ENCODE data around the gene ZNF48.

Gene ZNF48

DNA sequence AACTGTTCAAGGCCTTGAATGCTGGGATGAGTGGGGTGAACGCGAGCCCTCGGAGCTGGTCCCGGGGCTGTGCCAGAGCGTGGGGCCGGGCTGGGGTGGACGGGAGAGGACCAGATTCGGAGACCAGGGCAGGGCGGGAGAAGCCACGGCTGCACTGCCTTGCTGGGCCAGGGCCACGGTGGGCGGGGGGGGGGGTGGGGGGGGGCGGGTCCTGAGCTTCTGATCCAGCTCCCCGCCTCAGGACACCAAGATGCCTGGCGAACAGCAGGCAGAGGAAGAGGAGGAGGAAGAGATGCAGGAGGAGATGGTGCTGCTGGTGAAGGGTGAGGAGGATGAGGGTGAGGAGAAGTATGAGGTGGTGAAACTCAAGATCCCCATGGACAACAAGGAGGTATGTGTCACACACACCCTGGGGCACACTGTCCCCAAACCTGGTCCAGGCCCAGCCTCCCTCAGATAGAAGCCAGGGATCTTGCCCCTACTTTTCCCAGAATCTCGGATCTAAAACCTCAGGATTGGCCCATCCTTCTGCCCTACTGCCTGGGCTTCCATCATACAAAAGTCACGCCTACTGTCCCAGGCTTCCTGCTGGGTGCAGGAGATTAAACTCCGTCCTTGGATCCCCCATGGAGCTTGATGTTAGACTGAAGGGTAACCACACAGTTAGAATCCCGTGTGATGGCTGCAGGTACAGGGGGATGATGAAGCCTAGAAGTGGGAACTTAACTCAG, 12.7 kb downstream of the ZNF48 start:
- FAIRE-seq: no peak

GRCh38 chr16:30409125-30410060, 14.2 kb downstream of the ZNF48 start:
- no peak for FAIRE-seq

DNA sequence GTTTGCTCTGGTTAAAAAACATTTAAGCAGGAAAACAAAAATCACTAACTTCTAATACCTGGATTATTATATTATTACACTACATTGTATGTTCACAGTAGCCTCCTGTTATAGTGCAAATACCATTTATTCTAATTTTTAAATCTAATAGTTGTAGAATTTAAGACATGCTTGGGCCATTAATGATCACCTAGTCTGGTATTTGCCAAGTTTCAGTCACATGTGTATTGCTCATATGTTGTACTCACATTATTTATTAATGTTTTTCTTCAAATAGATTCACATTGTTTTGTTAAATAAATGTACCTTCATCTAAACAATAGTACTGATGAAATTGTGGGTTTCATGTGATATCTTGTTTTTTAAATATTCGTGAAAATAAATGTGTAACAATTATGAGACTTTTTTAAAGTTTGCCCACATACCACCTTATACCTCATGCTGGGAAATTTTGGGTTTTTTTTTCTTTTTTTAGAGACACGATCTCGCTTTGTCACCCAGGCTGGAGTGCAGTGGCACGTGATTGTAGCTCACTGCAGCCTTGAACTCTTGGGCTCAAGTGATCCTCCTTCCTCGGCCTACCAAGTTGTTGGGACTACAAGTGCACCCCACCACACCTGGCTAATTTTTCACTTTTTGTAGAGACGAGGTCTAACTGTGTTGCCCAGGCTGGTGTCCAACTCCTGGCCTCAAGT, 18.0 kb downstream of the ZNF48 start:
- no peak for FAIRE-seq

DNA sequence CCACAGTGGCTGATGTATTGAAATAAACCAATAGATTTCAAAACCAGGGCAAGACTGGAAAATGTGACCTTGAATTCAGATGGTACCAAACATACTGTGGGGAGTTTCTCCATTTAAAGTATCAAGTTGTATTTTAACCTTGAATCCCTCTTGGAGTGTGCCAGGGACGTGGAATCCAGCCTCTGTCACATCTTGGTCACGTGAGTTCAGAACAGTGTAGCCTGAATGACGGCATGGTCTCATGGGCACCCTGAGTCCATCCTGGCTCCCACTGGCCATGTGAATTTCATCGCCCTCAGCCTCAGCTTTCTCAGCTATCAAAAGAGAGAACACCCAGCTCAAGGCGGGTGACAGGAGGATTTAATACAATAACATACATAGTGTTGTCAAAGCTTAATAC, 18.9 kb downstream of the ZNF48 start:
- FAIRE-seq: no peak

DNA sequence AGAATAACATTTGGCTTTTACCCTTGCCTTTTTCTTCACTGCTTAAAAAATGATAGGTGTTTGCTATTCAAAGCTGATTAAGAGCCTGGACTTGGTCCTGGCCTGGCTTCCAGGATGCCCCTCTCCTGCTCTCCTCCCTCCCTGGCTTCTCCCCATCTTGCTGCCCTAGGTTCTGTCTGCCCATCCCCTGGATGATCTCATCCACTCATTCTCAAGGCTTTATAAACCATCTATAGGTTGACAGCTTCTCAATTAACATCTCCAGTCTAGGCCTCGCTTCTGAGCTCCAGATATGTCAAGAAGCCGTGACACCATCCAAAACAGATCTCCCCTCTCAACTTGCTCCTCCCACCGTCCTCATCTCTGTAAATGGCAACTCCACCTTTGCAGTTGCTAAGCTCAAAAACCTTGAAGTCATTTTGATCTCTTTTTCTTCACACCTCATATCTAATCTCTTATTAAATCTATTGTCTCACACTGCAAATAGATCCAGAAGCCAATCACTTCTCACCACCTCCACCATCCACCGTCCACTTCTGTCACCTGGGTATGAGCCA, 20.9 kb downstream of the ZNF48 start:
- FAIRE-seq: no peak

DNA sequence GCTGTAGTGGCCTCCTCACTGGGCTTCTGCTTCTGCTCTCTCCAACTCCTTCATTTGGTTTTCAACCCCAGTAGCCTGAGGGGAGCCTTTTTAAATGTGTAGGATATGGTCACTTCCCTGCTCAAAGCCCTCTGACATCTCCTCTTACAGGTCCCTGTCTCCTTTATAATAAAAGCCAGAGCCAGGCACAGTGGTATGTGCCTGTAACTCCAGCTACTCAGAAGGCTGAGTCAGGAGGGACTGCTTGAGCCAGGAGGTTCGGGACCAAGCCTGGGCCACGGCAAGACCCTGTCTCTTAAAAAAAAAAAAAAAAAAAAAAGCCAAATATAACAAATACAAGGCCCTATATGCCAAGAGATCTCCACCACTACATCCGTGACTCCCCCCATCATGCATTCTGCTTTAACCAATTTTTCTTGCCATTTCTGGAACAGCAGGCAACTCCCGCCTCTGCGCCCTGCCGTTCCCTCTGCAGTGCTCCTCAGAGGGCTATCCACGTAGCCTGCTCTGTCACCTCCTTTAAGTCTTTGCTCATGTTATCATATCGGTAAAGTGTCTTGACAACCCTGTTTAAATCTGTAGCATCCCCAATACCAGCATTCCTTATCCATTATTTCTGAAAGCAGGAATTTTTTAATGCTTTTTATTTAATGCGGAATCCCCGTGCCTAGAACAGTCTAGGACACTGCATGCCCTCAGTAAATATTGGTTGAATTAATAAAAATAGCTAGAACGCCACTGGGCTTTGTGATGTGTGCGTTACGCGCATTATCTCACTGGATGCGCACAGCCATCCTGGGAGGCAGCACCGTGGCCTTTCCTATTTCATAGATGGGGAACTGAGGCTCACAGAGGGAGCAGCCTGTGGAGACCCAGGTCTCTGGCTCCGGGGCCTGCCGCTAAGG, 21.7 kb downstream of the ZNF48 start:
- FAIRE-seq: no peak

- FAIRE-seq: no peak
These were observed 22.5 kb downstream of the ZNF48 start for GRCh38 chr16:30417529-30418349.

DNA sequence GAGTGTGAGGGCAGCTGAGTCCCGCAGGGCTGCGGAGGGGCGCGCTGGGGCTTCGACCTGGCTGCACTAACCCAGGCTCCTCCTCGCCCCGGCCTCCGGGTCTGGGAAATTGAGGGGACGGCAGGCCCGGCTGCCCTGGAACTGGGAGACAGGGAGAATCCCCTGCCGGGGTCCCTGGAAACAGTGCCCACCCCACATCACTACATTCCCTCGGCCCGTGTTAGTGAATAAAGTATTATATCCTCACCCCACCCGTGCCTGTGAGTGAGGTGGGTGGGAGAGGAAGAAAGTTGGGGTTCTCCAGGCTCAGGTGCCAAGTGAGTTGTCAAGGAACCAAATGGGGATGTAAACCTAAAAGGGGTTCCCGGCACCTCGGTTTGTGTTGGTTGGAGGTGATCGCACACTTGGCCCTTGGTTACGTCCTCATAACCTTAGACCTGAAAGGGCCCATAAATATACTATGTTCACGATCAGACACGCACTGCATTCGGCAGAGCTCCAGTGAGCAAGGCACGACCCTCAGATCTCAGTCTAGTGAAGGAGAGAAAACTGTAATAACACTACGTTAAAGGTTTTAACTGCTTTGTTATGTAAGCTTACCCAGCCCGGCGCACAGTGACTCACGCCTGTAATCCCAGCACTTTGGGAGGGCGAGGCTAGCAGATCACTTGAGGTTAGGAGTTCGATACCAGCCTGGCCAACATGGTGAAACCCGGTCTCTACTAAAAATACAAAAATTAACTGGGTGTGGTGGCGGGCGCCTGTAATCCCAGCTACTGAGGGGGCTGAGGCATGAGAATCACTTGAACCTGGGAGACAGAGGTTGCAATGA, 23.3 kb downstream of the ZNF48 start:
- no peak for FAIRE-seq

DNA sequence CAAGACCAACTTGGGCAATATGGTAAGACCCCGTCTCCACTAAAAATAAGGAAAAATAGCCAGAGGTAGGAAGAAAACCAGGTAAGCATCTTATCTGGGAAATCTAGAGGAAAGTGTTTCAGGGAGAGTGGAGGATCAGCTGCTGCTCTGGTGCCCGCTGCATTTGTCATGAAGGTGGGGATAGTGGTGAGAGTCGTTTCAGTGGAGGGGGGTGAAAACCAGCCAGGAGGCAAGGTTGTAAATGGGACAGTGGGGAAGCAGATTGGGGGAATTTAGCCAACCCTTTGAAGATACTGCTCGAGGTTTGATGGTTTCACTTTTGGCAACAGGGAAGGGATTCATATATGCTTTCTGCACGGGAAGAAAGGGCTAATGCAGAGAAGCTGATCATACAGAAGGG, 25.8 kb downstream of the ZNF48 start:
- FAIRE-seq: no peak

GRCh38 chr16:30428055-30428454, 32.8 kb downstream of the ZNF48 start:
- FAIRE-seq: no peak

GRCh38 chr16:30429418-30429677, 34.1 kb downstream of the ZNF48 start:
- FAIRE-seq: no peak

DNA sequence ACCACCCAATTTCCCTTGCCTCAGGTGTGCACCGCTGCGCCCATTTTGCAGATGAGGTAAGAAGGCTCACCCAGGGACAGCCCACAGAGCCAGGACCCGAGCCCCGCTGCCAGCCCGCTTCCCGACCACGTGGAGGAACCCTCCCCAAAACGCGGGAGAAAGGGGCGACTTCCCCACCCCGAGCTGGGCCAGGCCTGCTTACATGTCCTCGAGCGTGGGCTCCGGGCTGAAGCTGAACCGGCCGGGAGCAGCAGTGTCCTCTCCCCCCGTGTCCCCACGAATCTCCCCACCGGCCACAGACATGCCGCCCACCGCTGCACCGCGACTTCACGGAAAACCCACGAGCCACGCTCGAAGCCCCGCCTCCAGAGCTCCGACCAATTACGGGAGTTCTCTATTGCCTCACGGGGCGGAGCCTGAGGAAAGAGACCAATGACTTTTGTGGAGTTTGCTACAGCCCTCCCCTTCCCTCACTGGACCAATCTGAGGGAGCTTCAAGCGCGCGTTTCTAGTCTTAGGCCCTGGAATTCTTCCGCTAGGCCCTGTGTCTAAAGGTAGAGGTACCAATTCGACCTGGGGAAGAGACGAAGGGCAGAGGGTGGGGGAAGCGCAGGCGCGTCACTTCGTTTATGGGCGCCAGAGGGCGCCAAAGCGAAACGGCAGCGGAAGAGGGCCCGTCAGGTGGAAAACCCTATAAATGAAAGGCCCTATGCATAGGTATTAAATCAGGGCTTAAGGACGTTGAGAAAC, 34.6 kb downstream of the ZNF48 start, which contains the start of gene DCTPP1:
Gene DCTPP1, minus strand, starts transcription at position 353 of the 750 bp plus-strand sequence. Its CDS starts 50 bp downstream, at position 303.
- FAIRE-seq: peak; percentile 98

- no peak for FAIRE-seq
These were observed 35.3 kb downstream of the ZNF48 start for GRCh38 chr16:30430428-30430970.

GRCh38 chr16:30434852-30435251, 39.6 kb downstream of the ZNF48 start:
- no peak for FAIRE-seq

- no peak for FAIRE-seq
These were observed 42.4 kb downstream of the ZNF48 start for GRCh38 chr16:30437511-30438046.

- FAIRE-seq: no peak
These were observed 43.6 kb downstream of the ZNF48 start for GRCh38 chr16:30438835-30439234.

GRCh38 chr16:30439720-30440348, 44.6 kb downstream of the ZNF48 start:
- FAIRE-seq: no peak

GRCh38 chr16:30443631-30444030, 48.4 kb downstream of the ZNF48 start:
- no peak for FAIRE-seq

Measured in G401.6 (cell line).